OCI-LY3 (cell line): Measurements from ENCODE around the gene MED13.

ENCODE experiments used
- H2AFZ ChIP-seq: fragments of 200-600, 300-600 bp; shearing (Covaris generic); 2 replicates; pipeline ENCODE4 v1.6.0; 2014; ENCODE audit warnings: antibody characterized with exemption, low read depth, low read length
- H3K27ac ChIP-seq: fragments of 200-600, 300-600 bp; sonication (generic); 2 replicates; pipeline ENCODE4 v1.5.1; 2014; ENCODE audit warnings: mild to moderate bottlenecking, low read length, moderate library complexity, mixed read lengths
- H3K27me3 ChIP-seq: fragments of 200-600, 300-600 bp; sonication (generic); 2 replicates; pipeline ENCODE4 v1.6.1; 2014; ENCODE audit warnings: low read depth, low read length, mixed read lengths
- H3K36me3 ChIP-seq: fragments of 200-600, 300-600 bp; sonication (generic); replicated peaks from 2 replicates; pipeline ENCODE3; 2014; ENCODE audit warnings: low read depth, low read length, mixed read lengths
- H3K4me1 ChIP-seq: fragments of 300-600, 200-600 bp; sonication (generic); 2 replicates; pipeline ENCODE4 v1.6.1; 2014; ENCODE audit warnings: low read length, mixed read lengths
- H3K4me2 ChIP-seq: fragments of 200-600, 300-600 bp; sonication (generic); 2 replicates; pipeline ENCODE4 v1.6.1; 2014; ENCODE audit warnings: low read length, mixed read lengths
- H3K4me3 ChIP-seq: fragments of 300-600, 200-600 bp; sonication (generic); 2 replicates; pipeline ENCODE4 v1.5.1; 2014; ENCODE audit warnings: antibody characterized with exemption, mild to moderate bottlenecking, low read length, moderate library complexity
- H3K79me2 ChIP-seq: fragments of 300-600, 200-600 bp; shearing (Covaris generic); 2 replicates; pipeline ENCODE4 v1.6.1; 2014; ENCODE audit warnings: mild to moderate bottlenecking, low read length, mixed read lengths
- H3K9ac ChIP-seq: fragments of 300-600, 200-600 bp; shearing (Covaris generic); 2 replicates; pipeline ENCODE4 v1.6.0; 2014; ENCODE audit warnings: mild to moderate bottlenecking, low read length, moderate library complexity
- H3K9me3 ChIP-seq: fragments of 200-600, 300-600 bp; shearing (Covaris generic); 2 replicates; pipeline ENCODE4 v1.6.1; 2014; ENCODE audit warnings: low read length, mixed read lengths; ENCODE audit not compliant: insufficient read depth
- H4K20me1 ChIP-seq: fragments of 200-600, 300-600 bp; sonication (generic); 2 replicates; pipeline ENCODE4 v1.6.1; 2016; ENCODE audit warnings: low read length, mixed read lengths; ENCODE audit not compliant: insufficient read depth
- EZH2phosphoT487 ChIP-seq: fragments of 200-600 bp; shearing (Covaris generic); IDR thresholded peaks from 2 replicates; pipeline ENCODE4 v1.6.1; 2018; ENCODE audit warnings: antibody characterized with exemption, mixed run types, low read depth
- TF ChIP-seq, protein P1 (sequence below): fragments of 200-600, 300-600 bp; sonication (generic); IDR thresholded peaks from 2 replicates; pipeline ENCODE4 v1.5.1; 2014; ENCODE audit warnings: antibody characterized with exemption, low read length, low read depth

Gene MED13

DNA sequence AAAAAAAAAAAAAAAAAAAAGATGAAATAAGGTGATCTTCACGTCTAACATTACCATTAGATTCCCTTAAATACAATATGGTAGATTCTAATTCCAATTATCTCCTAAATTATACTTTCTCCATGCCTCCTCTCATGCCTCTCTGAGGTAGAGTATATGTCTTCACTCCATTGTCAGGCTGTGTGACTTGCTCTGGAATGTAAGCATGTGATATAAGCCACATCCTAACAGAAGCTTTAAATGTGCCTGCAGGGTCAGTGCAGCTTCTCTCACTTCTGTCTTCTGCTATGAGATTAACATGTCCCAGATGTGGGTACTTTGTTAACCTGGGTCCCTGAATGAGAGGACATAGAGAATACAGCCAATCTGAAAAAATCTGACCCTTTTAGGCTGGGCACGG, 32.6 kb downstream of the MED13 start:
- peaks cover 49% of the 10 kb centered on the region for H3K79me2 ChIP-seq
- no peak overlapping the region for H2AFZ ChIP-seq
- H3K9me3 ChIP-seq: no peaks in the 10 kb centered on the region
- no peak overlapping the region for H3K4me3 ChIP-seq
- no peaks in the 10 kb centered on the region for H3K27me3 ChIP-seq
- no peak for TF ChIP-seq EZH2phosphoT487
- TF ChIP-seq, protein P1, sequence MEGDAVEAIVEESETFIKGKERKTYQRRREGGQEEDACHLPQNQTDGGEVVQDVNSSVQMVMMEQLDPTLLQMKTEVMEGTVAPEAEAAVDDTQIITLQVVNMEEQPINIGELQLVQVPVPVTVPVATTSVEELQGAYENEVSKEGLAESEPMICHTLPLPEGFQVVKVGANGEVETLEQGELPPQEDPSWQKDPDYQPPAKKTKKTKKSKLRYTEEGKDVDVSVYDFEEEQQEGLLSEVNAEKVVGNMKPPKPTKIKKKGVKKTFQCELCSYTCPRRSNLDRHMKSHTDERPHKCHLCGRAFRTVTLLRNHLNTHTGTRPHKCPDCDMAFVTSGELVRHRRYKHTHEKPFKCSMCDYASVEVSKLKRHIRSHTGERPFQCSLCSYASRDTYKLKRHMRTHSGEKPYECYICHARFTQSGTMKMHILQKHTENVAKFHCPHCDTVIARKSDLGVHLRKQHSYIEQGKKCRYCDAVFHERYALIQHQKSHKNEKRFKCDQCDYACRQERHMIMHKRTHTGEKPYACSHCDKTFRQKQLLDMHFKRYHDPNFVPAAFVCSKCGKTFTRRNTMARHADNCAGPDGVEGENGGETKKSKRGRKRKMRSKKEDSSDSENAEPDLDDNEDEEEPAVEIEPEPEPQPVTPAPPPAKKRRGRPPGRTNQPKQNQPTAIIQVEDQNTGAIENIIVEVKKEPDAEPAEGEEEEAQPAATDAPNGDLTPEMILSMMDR: no peak
- H3K27ac ChIP-seq: no peak overlapping the region
- no peaks in the 10 kb centered on the region for H3K4me1 ChIP-seq
- H3K36me3 ChIP-seq: peaks cover 57% of the 10 kb centered on the region
- H3K4me2 ChIP-seq: no peak overlapping the region
- no peaks in the 10 kb centered on the region for H4K20me1 ChIP-seq
- H3K9ac ChIP-seq: no peak overlapping the region

DNA sequence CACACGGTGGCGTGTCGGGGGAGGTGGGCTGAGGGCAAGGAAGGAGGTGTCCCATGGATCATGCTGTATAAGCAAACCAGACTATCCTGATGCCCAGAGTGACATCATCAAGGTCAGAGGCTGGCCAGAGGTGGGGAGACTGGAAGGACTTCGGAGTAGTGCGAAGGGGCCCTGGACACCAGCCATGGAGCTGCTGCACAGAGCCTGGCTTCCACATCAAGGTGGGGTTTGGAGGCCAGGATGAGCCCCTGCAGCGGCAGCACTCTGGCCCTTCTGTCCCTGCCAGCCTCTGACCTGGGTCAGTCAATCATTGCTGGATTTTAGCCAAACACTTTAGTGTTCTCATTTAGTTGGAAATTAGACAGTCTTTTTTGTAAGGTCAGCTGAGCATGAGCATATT, 34.8 kb downstream of the MED13 start:
- Histone ChIP-seq H3K4me2 (no peak overlapping the region), H3K27me3 (no peaks in the 10 kb centered on the region), H3K36me3 (peaks cover 64% of the 10 kb centered on the region), H3K4me1 (no peaks in the 10 kb centered on the region), H3K4me3 (no peak overlapping the region), H2AFZ (no peak overlapping the region), H3K79me2 (peaks cover 48% of the 10 kb centered on the region), H3K9me3 (no peaks in the 10 kb centered on the region), H3K9ac (no peak overlapping the region), H3K27ac (no peak overlapping the region), H4K20me1 (peaks cover 6% of the 10 kb centered on the region; the same call in 1 of the 2 replicates)
- no peak for TF ChIP-seq EZH2phosphoT487
- TF ChIP-seq, protein P1: no peak

DNA sequence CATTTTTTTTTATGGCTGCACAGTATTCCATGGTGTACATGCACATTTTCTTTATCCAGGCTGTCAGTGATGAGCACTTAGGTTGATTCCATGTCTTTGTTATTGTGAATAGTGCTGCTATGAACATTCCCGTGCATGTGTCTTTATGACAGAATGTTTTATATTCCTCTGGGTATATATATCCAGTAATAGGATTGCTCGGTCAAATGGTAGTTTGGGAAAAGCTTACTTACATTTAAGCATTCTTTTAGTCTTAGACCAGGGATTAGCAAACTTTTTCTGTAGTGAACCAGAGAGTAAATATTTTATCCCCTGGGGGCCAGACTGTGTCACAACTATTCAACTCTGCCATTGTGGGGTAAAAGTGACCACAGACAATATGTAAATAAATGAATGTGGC, 40.2 kb downstream of the MED13 start:
- Histone ChIP-seq H3K4me2 (no peak overlapping the region), H3K36me3 (peaks cover 57% of the 10 kb centered on the region), H4K20me1 (peaks cover 6% of the 10 kb centered on the region; the same call in 1 of the 2 replicates), H2AFZ (no peak overlapping the region), H3K27me3 (no peaks in the 10 kb centered on the region), H3K27ac (no peak overlapping the region), H3K4me1 (no peaks in the 10 kb centered on the region), H3K9me3 (no peaks in the 10 kb centered on the region), H3K79me2 (peaks cover 34% of the 10 kb centered on the region), H3K4me3 (no peak overlapping the region), H3K9ac (no peak overlapping the region)
- TF ChIP-seq EZH2phosphoT487: no peak
- TF ChIP-seq, protein P1: no peak

DNA sequence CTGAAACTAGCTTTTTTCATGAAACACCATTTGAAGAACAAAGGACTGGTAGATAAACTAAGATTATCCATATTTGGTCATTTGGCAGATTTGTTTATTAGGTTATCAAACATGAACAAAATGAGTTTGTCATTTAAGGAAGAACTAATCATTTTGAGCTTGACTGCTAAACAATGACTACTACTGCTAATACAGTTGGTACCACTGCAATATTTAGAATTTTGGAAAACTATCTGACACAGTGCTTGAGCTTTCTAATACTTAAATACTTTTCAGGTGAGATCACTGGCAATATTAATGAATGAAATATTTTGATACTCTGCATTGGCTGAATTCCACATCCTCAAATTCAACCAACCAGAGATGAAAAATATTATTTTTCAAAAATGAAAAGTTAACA, 47.2 kb downstream of the MED13 start:
- no peak for TF ChIP-seq EZH2phosphoT487
- TF ChIP-seq, protein P1: no peak
- no peak overlapping the region for H3K9ac ChIP-seq
- H3K36me3 ChIP-seq: peaks cover 35% of the 10 kb centered on the region
- no peak overlapping the region for H3K27ac ChIP-seq
- no peaks in the 10 kb centered on the region for H4K20me1 ChIP-seq
- H3K4me3 ChIP-seq: no peak overlapping the region
- no peak overlapping the region for H3K4me2 ChIP-seq
- no peaks in the 10 kb centered on the region for H3K27me3 ChIP-seq
- H2AFZ ChIP-seq: no peak overlapping the region
- H3K79me2 ChIP-seq: peaks cover 14% of the 10 kb centered on the region; the same call in 1 of the 2 replicates
- no peaks in the 10 kb centered on the region for H3K9me3 ChIP-seq
- no peaks in the 10 kb centered on the region for H3K4me1 ChIP-seq
